K562 (cell line): ENCODE results near the gene SEC61A1. TPM values are rescaled to one million over a fixed set of nuclear protein-coding genes. Genes with fewer than 3 reads are reported as not detected.

ENCODE experiments used
- ATAC-seq: fragments of 200-7000 bp; cut with Tn5 transposase; 3 replicates; pipeline ENCODE4 v1.9.1; 2020; ENCODE audit warnings: moderate library complexity
- BruUV-seq: library from RNA; stranded (reverse); fragments of 400-500 nt; replicated peaks from 2 replicates; lab custom pipeline; 2021; lab: Mats Ljungman, UMichigan
- CTCF ChIA-PET: fragments of 300-600 bp; formaldehyde crosslinking; extraction: SDS; loops from one replicate; lab custom pipeline; 2021; ENCODE audit warnings: low intra/inter-chr PET ratio; lab: Yijun Ruan, JAX
- POLR2A ChIA-PET: fragments of 300-600, 350-650 bp; sonication (Branson Sonifier 250); formaldehyde crosslinking; extraction: SDS; loops from one replicate; lab custom pipeline; 2021; ENCODE audit warnings: antibody characterized with exemption, inconsistent platforms; lab: Yijun Ruan, JAX
- DNase-seq, 4 experiments: peaks; one replicate each; pipeline versions ENCODE4 v3.0.0 to v3.0.0-alpha.2; 2011 to 2018; ENCODE audit warnings: low spot score in 3 of 4, mixed read lengths in 3 of 4; ENCODE audit errors: extremely low read depth in 1 of 4
- FAIRE-seq: peaks from 2 replicates; lab custom pipeline; 2011; peaks lifted over from hg19 to GRCh38; lab: Jason Lieb, UNC
- H2AFZ ChIP-seq: 2 replicates; pipeline ENCODE4 v1.6.0; 2011; ENCODE audit warnings: low read depth, low read length, control low read depth, inconsistent platforms
- H3K27ac ChIP-seq: fragments of 200-600 bp; 3 replicates; pipeline ENCODE4 v1.8.0; 2011; ENCODE audit warnings: low read depth, mild to moderate bottlenecking, control low read depth, inconsistent platforms, low read length, moderate library complexity, mixed read lengths; ENCODE audit errors: extremely low read depth
- H3K27me3 ChIP-seq, 2 experiments: fragments of 300-600 bp in 1 of 2; 2 replicates in 1 of 2; 3 replicates in 1 of 2; pipeline versions ENCODE4 v1.6.0 to v1.8.0; 2011; ENCODE audit warnings: inconsistent platforms in 2 of 2, low read length in 2 of 2, mild to moderate bottlenecking in 1 of 2, mixed read lengths in 1 of 2, moderate library complexity in 1 of 2; ENCODE audit not compliant: control insufficient read depth in 2 of 2, insufficient read depth in 2 of 2
- H3K36me3 ChIP-seq: fragments of 300-600 bp; 3 replicates; pipeline ENCODE4 v1.8.0; 2011; ENCODE audit warnings: mild to moderate bottlenecking, low read length, inconsistent platforms; ENCODE audit not compliant: control insufficient read depth, insufficient read depth
- H3K4me1 ChIP-seq, 2 experiments: fragments of 200-600 bp in 1 of 2; replicated peaks in 1 of 2; 2 replicates in 1 of 2; 3 replicates in 1 of 2; pipeline versions ENCODE4 v1.5.1 to v1.8.0; 2011; ENCODE audit warnings: inconsistent platforms in 2 of 2, low read length in 2 of 2, mild to moderate bottlenecking in 1 of 2, mixed read lengths in 1 of 2, moderate library complexity in 1 of 2; ENCODE audit not compliant: control insufficient read depth in 2 of 2, insufficient read depth in 2 of 2
- H3K4me2 ChIP-seq: 2 replicates; pipeline ENCODE4 v1.6.1; 2011; ENCODE audit warnings: low read length, control low read depth, inconsistent platforms, mixed read lengths; ENCODE audit not compliant: insufficient read depth
- H3K4me3 ChIP-seq: fragments of 200-600 bp; sonication (generic), shearing (Covaris generic); 2 replicates; pipeline ENCODE4 v1.5.1; 2016; ENCODE audit warnings: control low read depth, inconsistent platforms
- H3K79me2 ChIP-seq: fragments of 200-600 bp; 3 replicates; pipeline ENCODE4 v1.8.0; 2011; ENCODE audit warnings: low read length, inconsistent platforms; ENCODE audit not compliant: control insufficient read depth, insufficient read depth
- H3K9ac ChIP-seq, 2 experiments: 2 replicates each; pipeline versions ENCODE4 v1.6.0 to v1.6.1; 2011; ENCODE audit warnings: low read depth in 2 of 2, low read length in 2 of 2, control low read depth in 1 of 2, inconsistent platforms in 1 of 2, mild to moderate bottlenecking in 1 of 2, mixed read lengths in 1 of 2; ENCODE audit not compliant: insufficient read depth in 1 of 2
- H3K9me1 ChIP-seq: one replicate; pipeline ENCODE4 v1.6.0; 2011; ENCODE audit warnings: inconsistent platforms, mild to moderate bottlenecking, low read length, moderate library complexity; ENCODE audit not compliant: control insufficient read depth, insufficient read depth
- H3K9me3 ChIP-seq: replicated peaks from 2 replicates; pipeline ENCODE4 v1.5.1; 2011; ENCODE audit warnings: low read depth, low read length, inconsistent platforms; ENCODE audit not compliant: control insufficient read depth, insufficient read depth
- H4K20me1 ChIP-seq: replicated peaks from 2 replicates; pipeline ENCODE4 v1.6.1; 2011; ENCODE audit warnings: low read length, inconsistent platforms, mixed read lengths; ENCODE audit not compliant: control insufficient read depth, insufficient read depth
- BHLHE40 ChIP-seq: IDR thresholded peaks from 2 replicates; pipeline ENCODE4 v1.6.1; 2011; ENCODE audit warnings: low read length, improper control_type of control experiment
- CEBPB ChIP-seq: fragments of 450-650 bp; IDR thresholded peaks from 2 replicates; pipeline ENCODE4 v1.6.1; 2016; ENCODE audit warnings: missing genetic modification characterization, missing compliant biosample characterization
- CEBPG ChIP-seq, 3 experiments: fragments of 200-800 bp in 1 of 3; sonication (Bioruptor generic) in 1 of 3; sonication (generic) in 1 of 3; formaldehyde crosslinking in 1 of 3; IDR thresholded peaks in 2 of 3; conservative IDR thresholded peaks in 1 of 3; 2 replicates each; pipeline versions ENCODE4 v1.6.1 to v1.8.0; 2016 to 2022; ENCODE audit warnings: missing compliant biosample characterization in 2 of 3, missing genetic modification characterization in 2 of 3, mild to moderate bottlenecking in 1 of 3, missing genetic modification reagents in 1 of 3
- GTF2A2 ChIP-seq: IDR thresholded peaks from 2 replicates; pipeline ENCODE4 v1.6.1; 2016; ENCODE audit warnings: mild to moderate bottlenecking, missing genetic modification characterization, missing compliant biosample characterization
- NBN ChIP-seq: fragments of 450-650 bp; IDR thresholded peaks from 2 replicates; pipeline ENCODE4 v1.6.1; 2016; ENCODE audit warnings: low read depth, mild to moderate bottlenecking
- NCOA6 ChIP-seq: fragments of 450-650 bp; IDR thresholded peaks from 2 replicates; pipeline ENCODE4 v1.6.1; 2017; ENCODE audit warnings: mild to moderate bottlenecking
- SLC30A9 ChIP-seq: fragments of 250-450 bp; sonication (Bioruptor Pico); IDR thresholded peaks from 2 replicates; pipeline ENCODE4 v1.8.0; 2022; ENCODE audit warnings: mild to moderate bottlenecking, moderate library complexity
- SMAD3 ChIP-seq: fragments of 450-650 bp; formaldehyde crosslinking; conservative IDR thresholded peaks from 2 replicates; pipeline ENCODE4 v1.4.0; 2020; ENCODE audit warnings: mild to moderate bottlenecking
- TFAM ChIP-seq: fragments of 250-450 bp; sonication (Bioruptor Pico); conservative IDR thresholded peaks from 2 replicates; pipeline ENCODE4 v1.5.0; 2021; ENCODE audit warnings: mild to moderate bottlenecking, moderate library complexity
- ZNF212 ChIP-seq: fragments of 450-650 bp; formaldehyde crosslinking; IDR thresholded peaks from 2 replicates; pipeline ENCODE4 v1.4.0; 2020; ENCODE audit warnings: mild to moderate bottlenecking
- ZNF24 ChIP-seq: fragments of 450-650 bp; IDR thresholded peaks from 2 replicates; pipeline ENCODE4 v1.6.1; 2016
- WGBS: fragments of 100-300 bp; shearing (Covaris generic); methylation state at CpG from one replicate; pipeline ENCODE4 v1.1.6; 2016; ENCODE audit warnings: low coverage, mixed read lengths; ENCODE audit not compliant: insufficient coverage; ENCODE audit errors: missing lambda C conversion rate; 5-methylcytosine and 5-hydroxymethylcytosine counted together
- in situ Hi-C: fragments of 300-500 bp; cut with MboI; formaldehyde crosslinking; loops from 4 replicates; pipeline ENCODE4 v1.15.0; 2018; ENCODE audit warnings: inconsistent platforms, mixed read lengths
- intact Hi-C: fragments of 100-400 bp; cut with micrococcal nuclease; formaldehyde crosslinking; loops from 2 replicates; pipeline ENCODE4 v1.14.2; 2022
- polyA plus RNA-seq, 8 experiments: library from polyadenylated mRNA; depleted of rRNA in 4 of 8; stranded (reverse) in 5 of 8; unstranded in 3 of 8; fragments of >200 nt; fragmentation: Nextera tagmentation in 2 of 8; fragmentation: Illumina TruSeq in 1 of 8; extraction: Ambion mirVana in 2 of 8; extraction: Trizol in 1 of 8; gene quantifications; 2 replicates each; pipeline versions ENCODE4 v1.2.1 to v1.2.3, GENCODE V29; 2011 to 2014; ENCODE audit warnings: inconsistent platforms in 1 of 8, missing spikeins in 1 of 8
- total RNA-seq, 7 experiments: library from RNA; depleted of rRNA in 6 of 7; stranded (reverse); fragments of >200 nt in 6 of 7; fragmentation: Illumina TruSeq in 2 of 7; extraction: Trizol in 2 of 7; gene quantifications; 2 replicates each; pipeline versions ENCODE4 v1.2.1 to v1.2.3, GENCODE V29; 2011 to 2021; ENCODE audit warnings: low replicate concordance in 1 of 7
- TF ChIP-seq, protein P1 (sequence below), 2 experiments: fragments of 450-650 bp; IDR thresholded peaks; 2 replicates each; pipeline ENCODE4 v1.6.1; 2018; ENCODE audit warnings: mild to moderate bottlenecking in 2 of 2, low read depth in 1 of 2; ENCODE audit not compliant: partially characterized antibody in 2 of 2
- TF ChIP-seq, protein P2 (sequence below): IDR thresholded peaks from 2 replicates; pipeline ENCODE4 v1.6.1; 2014; ENCODE audit warnings: antibody characterized with exemption

The SEC61A1 gene
- total and polyA plus RNA-seq, 9 of the 15 experiments (the other 6 are each of a cell fraction or from before 2014, with no cell fraction given) = 1.9 to 140 (median 79.1) TPM

GRCh38 chr3:128081226-128081625 lies 29.0 kb downstream of the SEC61A1 start:
- in situ Hi-C loops (no loop called here), intact Hi-C loops (no loop called here)
- Histone ChIP-seq H3K9ac (no peak overlapping the region), H3K27me3 (no peaks in the 10 kb centered on the region), H3K36me3 (peaks cover 83% of the 10 kb centered on the region; the same call in 2 of the 3 replicates), H3K9me3 (no peaks in the 10 kb centered on the region), H3K9me1 (peaks cover 3% of the 10 kb centered on the region), H3K27ac (no peak overlapping the region; the same call in 2 of the 3 replicates), H3K4me1 (peaks cover 37 to 48% of the 10 kb centered on the region in 2 experiments), H3K79me2 (peaks cover 20% of the 10 kb centered on the region; the same call in 2 of the 3 replicates), H2AFZ (no peak overlapping the region), H4K20me1 (no peaks in the 10 kb centered on the region)
- DNase-seq (no peak), FAIRE-seq (no peak), ATAC-seq (no peak)
- WGBS = 83% methylated on average over 5 of the region's 6 CpGs
- no TSS peak for BruUV-seq
- TF ChIP-seq GTF2A2 = no peak
- TF ChIP-seq, protein P1, sequence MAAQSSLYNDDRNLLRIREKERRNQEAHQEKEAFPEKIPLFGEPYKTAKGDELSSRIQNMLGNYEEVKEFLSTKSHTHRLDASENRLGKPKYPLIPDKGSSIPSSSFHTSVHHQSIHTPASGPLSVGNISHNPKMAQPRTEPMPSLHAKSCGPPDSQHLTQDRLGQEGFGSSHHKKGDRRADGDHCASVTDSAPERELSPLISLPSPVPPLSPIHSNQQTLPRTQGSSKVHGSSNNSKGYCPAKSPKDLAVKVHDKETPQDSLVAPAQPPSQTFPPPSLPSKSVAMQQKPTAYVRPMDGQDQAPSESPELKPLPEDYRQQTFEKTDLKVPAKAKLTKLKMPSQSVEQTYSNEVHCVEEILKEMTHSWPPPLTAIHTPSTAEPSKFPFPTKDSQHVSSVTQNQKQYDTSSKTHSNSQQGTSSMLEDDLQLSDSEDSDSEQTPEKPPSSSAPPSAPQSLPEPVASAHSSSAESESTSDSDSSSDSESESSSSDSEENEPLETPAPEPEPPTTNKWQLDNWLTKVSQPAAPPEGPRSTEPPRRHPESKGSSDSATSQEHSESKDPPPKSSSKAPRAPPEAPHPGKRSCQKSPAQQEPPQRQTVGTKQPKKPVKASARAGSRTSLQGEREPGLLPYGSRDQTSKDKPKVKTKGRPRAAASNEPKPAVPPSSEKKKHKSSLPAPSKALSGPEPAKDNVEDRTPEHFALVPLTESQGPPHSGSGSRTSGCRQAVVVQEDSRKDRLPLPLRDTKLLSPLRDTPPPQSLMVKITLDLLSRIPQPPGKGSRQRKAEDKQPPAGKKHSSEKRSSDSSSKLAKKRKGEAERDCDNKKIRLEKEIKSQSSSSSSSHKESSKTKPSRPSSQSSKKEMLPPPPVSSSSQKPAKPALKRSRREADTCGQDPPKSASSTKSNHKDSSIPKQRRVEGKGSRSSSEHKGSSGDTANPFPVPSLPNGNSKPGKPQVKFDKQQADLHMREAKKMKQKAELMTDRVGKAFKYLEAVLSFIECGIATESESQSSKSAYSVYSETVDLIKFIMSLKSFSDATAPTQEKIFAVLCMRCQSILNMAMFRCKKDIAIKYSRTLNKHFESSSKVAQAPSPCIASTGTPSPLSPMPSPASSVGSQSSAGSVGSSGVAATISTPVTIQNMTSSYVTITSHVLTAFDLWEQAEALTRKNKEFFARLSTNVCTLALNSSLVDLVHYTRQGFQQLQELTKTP (IDR thresholded peaks at IDR 0.05; ENCODE audit: low read depth in 1 of 2, partially characterized antibody in 2 of 2) = no peak
- TF ChIP-seq SLC30A9 = no peak
- TF ChIP-seq CEBPG (CRISPR knock-in tag; IDR thresholded peaks at IDR 0.05) = no peak
- TF ChIP-seq CEBPG (tag; conservative IDR thresholded peaks at IDR 0.05 in 1 of 2, IDR thresholded peaks at IDR 0.05 in 1 of 2) = no peak
- TF ChIP-seq, protein P2, sequence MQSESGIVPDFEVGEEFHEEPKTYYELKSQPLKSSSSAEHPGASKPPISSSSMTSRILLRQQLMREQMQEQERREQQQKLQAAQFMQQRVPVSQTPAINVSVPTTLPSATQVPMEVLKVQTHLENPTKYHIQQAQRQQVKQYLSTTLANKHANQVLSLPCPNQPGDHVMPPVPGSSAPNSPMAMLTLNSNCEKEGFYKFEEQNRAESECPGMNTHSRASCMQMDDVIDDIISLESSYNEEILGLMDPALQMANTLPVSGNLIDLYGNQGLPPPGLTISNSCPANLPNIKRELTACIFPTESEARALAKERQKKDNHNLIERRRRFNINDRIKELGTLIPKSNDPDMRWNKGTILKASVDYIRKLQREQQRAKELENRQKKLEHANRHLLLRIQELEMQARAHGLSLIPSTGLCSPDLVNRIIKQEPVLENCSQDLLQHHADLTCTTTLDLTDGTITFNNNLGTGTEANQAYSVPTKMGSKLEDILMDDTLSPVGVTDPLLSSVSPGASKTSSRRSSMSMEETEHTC = no peak
- TF ChIP-seq NCOA6 = no peak
- no peak for TF ChIP-seq BHLHE40
- no peak for TF ChIP-seq CEBPB
- TF ChIP-seq ZNF212 = no peak
- TF ChIP-seq NBN = no peak
- TF ChIP-seq ZNF24 = no peak
- no peak for TF ChIP-seq TFAM (CRISPR knock-in tag)
- TF ChIP-seq SMAD3 (CRISPR knock-in tag) = no peak
- TF ChIP-seq, all 486 proteins: peak for 0
- H3K4me3 ChIP-seq = no peak overlapping the region
- POLR2A ChIA-PET = interaction anchor here (0.7 to 1.1 kb wide), 3 partner anchors 14 to 72 kb away, joined by 3 read pairs; partner anchors contain the start of gene EEFSEC
- CTCF ChIA-PET = no interaction called here
- H3K4me2 ChIP-seq = no peak overlapping the region
